ENCODE results near the gene GRIN2A.

DNA sequence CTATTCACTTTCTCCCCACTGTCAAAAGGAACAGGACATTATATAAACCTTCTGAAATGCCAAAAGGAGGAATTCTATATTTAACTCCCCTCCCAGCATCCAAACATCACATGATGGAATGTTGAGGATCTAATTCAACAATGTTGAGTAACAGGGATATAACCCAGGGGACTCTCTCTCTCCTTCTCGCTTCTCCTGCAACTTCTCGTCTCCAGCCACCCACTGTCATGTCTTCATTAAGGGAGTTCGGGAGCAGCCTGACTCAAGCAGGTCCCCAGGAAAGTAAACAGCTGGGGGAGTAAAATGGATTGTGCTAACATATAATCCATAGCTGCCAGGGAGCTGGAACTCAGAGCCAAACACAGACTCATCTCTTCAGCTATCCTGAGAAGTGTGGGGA, 51.7 kb downstream of the GRIN2A start:
- TF ChIP-seq, protein P1, sequence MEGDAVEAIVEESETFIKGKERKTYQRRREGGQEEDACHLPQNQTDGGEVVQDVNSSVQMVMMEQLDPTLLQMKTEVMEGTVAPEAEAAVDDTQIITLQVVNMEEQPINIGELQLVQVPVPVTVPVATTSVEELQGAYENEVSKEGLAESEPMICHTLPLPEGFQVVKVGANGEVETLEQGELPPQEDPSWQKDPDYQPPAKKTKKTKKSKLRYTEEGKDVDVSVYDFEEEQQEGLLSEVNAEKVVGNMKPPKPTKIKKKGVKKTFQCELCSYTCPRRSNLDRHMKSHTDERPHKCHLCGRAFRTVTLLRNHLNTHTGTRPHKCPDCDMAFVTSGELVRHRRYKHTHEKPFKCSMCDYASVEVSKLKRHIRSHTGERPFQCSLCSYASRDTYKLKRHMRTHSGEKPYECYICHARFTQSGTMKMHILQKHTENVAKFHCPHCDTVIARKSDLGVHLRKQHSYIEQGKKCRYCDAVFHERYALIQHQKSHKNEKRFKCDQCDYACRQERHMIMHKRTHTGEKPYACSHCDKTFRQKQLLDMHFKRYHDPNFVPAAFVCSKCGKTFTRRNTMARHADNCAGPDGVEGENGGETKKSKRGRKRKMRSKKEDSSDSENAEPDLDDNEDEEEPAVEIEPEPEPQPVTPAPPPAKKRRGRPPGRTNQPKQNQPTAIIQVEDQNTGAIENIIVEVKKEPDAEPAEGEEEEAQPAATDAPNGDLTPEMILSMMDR (optimal IDR thresholded peaks at IDR 0.05 in 1 of 3, IDR thresholded peaks at IDR 0.05 in 1 of 3, conservative IDR thresholded peaks at IDR 0.05 in 1 of 3; ENCODE audit: extremely low read depth in 1 of 3, insufficient read depth in 2 of 3, low read length in 3 of 3), result no peak
- no peak for TF ChIP-seq EZH2 (IDR thresholded peaks at IDR 0.05; ENCODE audit: low read length)

Data from keratinocyte (primary cell).